Lower leg skin (tissue), 4 donors: ENCODE measurements around the gene DTYMK. TPM values are rescaled to one million over a fixed set of nuclear protein-coding genes. Genes with fewer than 3 reads are reported as not detected.

ENCODE experiments used
- DNase-seq, 2 donors: peaks; one replicate each; pipeline ENCODE4 v3.0.0-alpha.2; 2019; ENCODE audit warnings: low spot score in 2 of 2
- H3K4me3 ChIP-seq: fragments of 200-600 bp; sonication (generic); 2 replicates; pipeline ENCODE4 v1.5.1; 2017; ENCODE audit warnings: mild to moderate bottlenecking, low read depth; ENCODE audit not compliant: poor library complexity, severe bottlenecking
- POLR2A ChIP-seq, 2 donors: fragments of 450-650 bp; IDR thresholded peaks; one replicate each; pipeline ENCODE4 v1.6.1; 2016 to 2017; ENCODE audit warnings: antibody characterized with exemption in 2 of 2, mild to moderate bottlenecking in 1 of 2, moderate library complexity in 1 of 2
- WGBS, 2 donors: methylation state at CpG; one replicate each; pipeline ENCODE4 v1.1.5; 2018; 5-methylcytosine and 5-hydroxymethylcytosine counted together
- intact Hi-C: fragments of 100-400 bp; cut with DNase I; formaldehyde crosslinking; loops from one replicate; pipeline ENCODE4 v1.15.0; 2023; ENCODE audit warnings: low total_unique reads
- total RNA-seq, 4 donors: library from RNA; depleted of rRNA; stranded (reverse); fragments of >200 nt; gene quantifications; one replicate each; pipeline ENCODE4 v1.1.0, GENCODE V29; 2016
- TF ChIP-seq, protein P1 (sequence below), 3 donors: fragments of 450-650 bp; IDR thresholded peaks; one replicate each; pipeline ENCODE4 v1.5.1; 2016; ENCODE audit warnings: antibody characterized with exemption in 3 of 3, mild to moderate bottlenecking in 3 of 3, moderate library complexity in 2 of 3

DTYMK gene
- total RNA-seq, 4 donors from 2014 or later, result 6.6 to 16.2 (median 12.0) TPM

GRCh38 chr2:241673797-241674725 lies 12.6 kb downstream of the DTYMK start:
- TF ChIP-seq, protein P1, sequence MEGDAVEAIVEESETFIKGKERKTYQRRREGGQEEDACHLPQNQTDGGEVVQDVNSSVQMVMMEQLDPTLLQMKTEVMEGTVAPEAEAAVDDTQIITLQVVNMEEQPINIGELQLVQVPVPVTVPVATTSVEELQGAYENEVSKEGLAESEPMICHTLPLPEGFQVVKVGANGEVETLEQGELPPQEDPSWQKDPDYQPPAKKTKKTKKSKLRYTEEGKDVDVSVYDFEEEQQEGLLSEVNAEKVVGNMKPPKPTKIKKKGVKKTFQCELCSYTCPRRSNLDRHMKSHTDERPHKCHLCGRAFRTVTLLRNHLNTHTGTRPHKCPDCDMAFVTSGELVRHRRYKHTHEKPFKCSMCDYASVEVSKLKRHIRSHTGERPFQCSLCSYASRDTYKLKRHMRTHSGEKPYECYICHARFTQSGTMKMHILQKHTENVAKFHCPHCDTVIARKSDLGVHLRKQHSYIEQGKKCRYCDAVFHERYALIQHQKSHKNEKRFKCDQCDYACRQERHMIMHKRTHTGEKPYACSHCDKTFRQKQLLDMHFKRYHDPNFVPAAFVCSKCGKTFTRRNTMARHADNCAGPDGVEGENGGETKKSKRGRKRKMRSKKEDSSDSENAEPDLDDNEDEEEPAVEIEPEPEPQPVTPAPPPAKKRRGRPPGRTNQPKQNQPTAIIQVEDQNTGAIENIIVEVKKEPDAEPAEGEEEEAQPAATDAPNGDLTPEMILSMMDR (IDR thresholded peaks at IDR 0.05), result no peak
- TF ChIP-seq POLR2A (IDR thresholded peaks at IDR 0.05), result no peak
- DNase-seq, result no peak
- WGBS, 2 donors, result 71 to 76% methylated on average over 21 of the region's 21 CpGs
- H3K4me3 ChIP-seq, result no peak overlapping the region
- intact Hi-C loops, result no loop called here

DNA sequence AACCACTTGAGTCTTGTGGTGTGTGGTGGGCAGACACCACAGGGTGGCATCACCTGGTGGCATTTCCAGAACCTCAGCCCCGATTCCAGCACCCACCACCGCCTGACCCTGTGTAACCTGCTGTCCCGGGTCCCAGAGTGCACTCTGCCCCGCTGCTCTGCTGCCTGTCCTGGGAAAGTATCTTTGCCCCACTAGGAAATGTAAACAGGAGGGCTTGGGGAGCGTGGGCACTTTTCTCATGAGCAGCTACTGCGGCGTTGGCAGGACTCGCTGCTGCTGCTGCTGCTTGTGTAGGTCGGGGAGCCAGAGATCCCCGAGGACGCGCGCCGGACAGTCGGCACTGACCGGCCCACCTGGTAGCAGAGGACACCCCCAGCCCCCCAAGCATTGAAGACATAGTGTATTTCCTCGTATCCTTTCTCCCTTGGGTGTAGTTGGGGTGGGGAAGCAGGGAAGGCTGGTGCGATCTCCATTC lies 13.4 kb downstream of the DTYMK start:
- DNase-seq, result no peak
- H3K4me3 ChIP-seq, result no peak overlapping the region
- intact Hi-C loops, result no loop called here
- no peak for TF ChIP-seq POLR2A (IDR thresholded peaks at IDR 0.05)
- TF ChIP-seq, protein P1 (IDR thresholded peaks at IDR 0.05), result no peak
- 85 to 93% methylated on average over 17 to 18 of the region's 18 CpGs for WGBS, 2 donors

DNA sequence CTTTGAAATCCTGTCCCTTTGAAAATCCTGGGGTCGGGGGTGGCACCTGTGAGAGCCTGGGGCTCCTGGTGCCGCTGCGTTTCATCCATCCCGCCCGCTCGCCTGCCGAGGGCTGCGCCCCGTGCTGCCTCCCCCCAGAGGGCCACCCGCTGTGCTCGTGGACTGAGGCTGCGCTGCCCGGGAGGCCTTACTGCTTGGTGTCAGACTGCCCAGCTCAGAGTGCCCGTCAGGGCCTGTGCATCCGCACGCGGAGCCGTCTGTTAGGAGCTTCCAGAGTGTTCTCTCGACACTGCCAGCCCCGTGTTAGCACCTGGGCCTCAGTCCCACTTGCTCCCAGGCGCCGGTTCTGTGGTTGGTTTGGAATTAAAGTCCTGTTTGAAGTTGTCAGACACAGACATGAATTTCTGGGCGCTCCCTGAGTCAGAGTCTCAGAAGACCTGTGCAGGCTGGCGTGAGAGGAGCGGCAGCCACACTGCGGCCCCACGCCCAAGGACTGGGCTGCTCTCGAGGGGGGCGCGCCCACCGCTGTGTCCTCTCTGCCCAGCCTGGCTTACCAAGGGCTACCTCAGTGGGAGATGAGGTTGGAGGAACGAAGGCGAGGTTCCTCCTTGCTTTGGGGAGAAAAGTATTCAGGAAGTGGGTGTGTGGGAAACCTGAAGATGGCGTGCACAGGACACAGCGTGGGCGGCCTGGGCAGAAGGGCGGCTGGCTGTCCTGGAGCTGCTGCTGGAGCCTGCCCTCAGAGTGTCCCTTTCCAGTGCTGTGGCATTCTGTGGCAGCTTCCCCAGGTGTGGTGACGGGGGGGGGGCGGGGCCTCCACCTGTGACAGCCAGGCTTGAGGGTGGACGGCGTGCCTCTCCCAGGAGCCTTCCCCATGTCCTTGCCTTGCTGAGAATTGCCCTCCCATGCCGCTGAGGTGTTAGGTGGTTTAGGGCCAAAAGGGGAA lies 14.1 kb downstream of the DTYMK start:
- DNase-seq, result no peak
- WGBS, 2 donors, result 81 to 92% methylated on average over 30 to 34 of the region's 42 CpGs
- TF ChIP-seq POLR2A (IDR thresholded peaks at IDR 0.05), result no peak
- TF ChIP-seq, protein P1 (IDR thresholded peaks at IDR 0.05), result no peak
- intact Hi-C loops, result no loop called here
- H3K4me3 ChIP-seq, result no peak overlapping the region

GRCh38 chr2:241671457-241672240 lies 15.0 kb downstream of the DTYMK start:
- DNase-seq, result no peak
- H3K4me3 ChIP-seq, result no peak overlapping the region
- TF ChIP-seq, protein P1 (IDR thresholded peaks at IDR 0.05), result no peak
- TF ChIP-seq POLR2A (IDR thresholded peaks at IDR 0.05), result no peak
- 88 to 94% methylated on average over 21 to 31 of the region's 31 CpGs for WGBS, 2 donors
- intact Hi-C loops, result no loop called here
